ENCODE measurements around the gene PLA2G6. TPM values are rescaled to one million over a fixed set of nuclear protein-coding genes. Genes with fewer than 3 reads are reported as not detected.
A peak's percentile ranks its signal among the peaks of the same experiment; 100 is the strongest.

The PLA2G6 gene
- total and polyA plus RNA-seq, 2 experiments from 2014 or later, result 5.5 to 6.5 TPM

- H3K9ac ChIP-seq, result peak within 1 kb of the TSS; percentile 98
- peaks cover 44% of the 10 kb centered on the region for H3K79me2 ChIP-seq (ENCODE audit: insufficient read depth)
- H3K27me3 ChIP-seq (replicated peaks; ENCODE audit: insufficient read depth), result no peaks in the 10 kb centered on the region
- peak within 1 kb of the TSS; percentile 89 for H2AFZ ChIP-seq
- H3F3A ChIP-seq (ENCODE audit: insufficient read depth), result peaks cover 27% of the 10 kb centered on the region; the same call in 1 of the 2 replicates
- TF ChIP-seq EZH2phosphoT487 (IDR thresholded peaks at IDR 0.05; ENCODE audit: insufficient read depth, low read depth) (no peak), EZH2 (IDR thresholded peaks at IDR 0.05; ENCODE audit: insufficient read depth, poor library complexity, severe bottlenecking) (no peak)
- no peaks in the 10 kb centered on the region for H3K36me3 ChIP-seq (ENCODE audit: low read depth)
- 1% methylated on average over 60 to 68 of the region's 85 CpGs for WGBS, 2 experiments (ENCODE audit: low coverage in 1 of 2, low lambda C conversion rate in 2 of 2, missing lambda C conversion rate in 2 of 2)
- peak; percentile 98 for DNase-seq
- peak within 1 kb of the TSS; percentile 83 for H3K4me3 ChIP-seq
- peaks cover 26% of the 10 kb centered on the region for H3K4me1 ChIP-seq (ENCODE audit: insufficient read depth)
- H4K20me1 ChIP-seq (ENCODE audit: insufficient read depth), result no peaks in the 10 kb centered on the region
- in situ Hi-C loops (cut with MboI), result no loop called here
- H3K27ac ChIP-seq, result peak within 1 kb of the TSS; percentile 94
- no peaks in the 10 kb centered on the region for H3K9me3 ChIP-seq (ENCODE audit: low read depth)
- H3K4me2 ChIP-seq (ENCODE audit: unreplicated experiment), result peak within 1 kb of the TSS; percentile 94
- no peaks in the 10 kb centered on the region for H3K9me2 ChIP-seq (ENCODE audit: insufficient read depth)
These were observed 20.2 kb upstream of the PLA2G6 start, which contains the start of gene MAFF for GRCh38 chr22:38201711-38202436. TSS of gene MAFF (plus strand) at chr22:38201994. CDS start at chr22:38213854, 11,860 bp downstream.

GRCh38 chr22:38201371-38201710 is 19.7 kb upstream of the PLA2G6 start:
- peaks cover 26% of the 10 kb centered on the region for H3K4me1 ChIP-seq (ENCODE audit: insufficient read depth)
- H3K9me2 ChIP-seq (ENCODE audit: insufficient read depth), result no peaks in the 10 kb centered on the region
- peaks cover 38% of the 10 kb centered on the region for H3K79me2 ChIP-seq (ENCODE audit: insufficient read depth)
- no peak overlapping the region for H3K27ac ChIP-seq
- peak overlapping the region; percentile 57 for H3K9ac ChIP-seq
- no peaks in the 10 kb centered on the region for H4K20me1 ChIP-seq (ENCODE audit: insufficient read depth)
- H3K4me3 ChIP-seq, result peak overlapping the region; percentile 83
- H2AFZ ChIP-seq, result peak overlapping the region; percentile 89
- H3K36me3 ChIP-seq (ENCODE audit: low read depth), result no peaks in the 10 kb centered on the region
- H3F3A ChIP-seq (ENCODE audit: insufficient read depth), result peaks cover 27% of the 10 kb centered on the region; the same call in 1 of the 2 replicates
- no peak for DNase-seq
- 19 to 24% methylated on average over 8 of the region's 8 CpGs for WGBS, 2 experiments (ENCODE audit: low coverage in 1 of 2, low lambda C conversion rate in 2 of 2, missing lambda C conversion rate in 2 of 2)
- H3K4me2 ChIP-seq (ENCODE audit: unreplicated experiment), result peak overlapping the region; percentile 63
- TF ChIP-seq EZH2phosphoT487 (IDR thresholded peaks at IDR 0.05; ENCODE audit: insufficient read depth, low read depth) (no peak), EZH2 (IDR thresholded peaks at IDR 0.05; ENCODE audit: insufficient read depth, poor library complexity, severe bottlenecking) (no peak)
- in situ Hi-C loops (cut with MboI), result no loop called here
- H3K27me3 ChIP-seq (replicated peaks; ENCODE audit: insufficient read depth), result no peaks in the 10 kb centered on the region
- H3K9me3 ChIP-seq (ENCODE audit: low read depth), result no peaks in the 10 kb centered on the region

GRCh38 chr22:38199826-38200559 is 18.4 kb upstream of the PLA2G6 start:
- no peaks in the 10 kb centered on the region for H3K9me3 ChIP-seq (ENCODE audit: low read depth)
- no peaks in the 10 kb centered on the region for H3K9me2 ChIP-seq (ENCODE audit: insufficient read depth)
- H3K36me3 ChIP-seq (ENCODE audit: low read depth), result no peaks in the 10 kb centered on the region
- no peak for DNase-seq
- H4K20me1 ChIP-seq (ENCODE audit: insufficient read depth), result no peaks in the 10 kb centered on the region
- no peak for TF ChIP-seq EZH2 (IDR thresholded peaks at IDR 0.05; ENCODE audit: insufficient read depth, poor library complexity, severe bottlenecking)
- TF ChIP-seq EZH2phosphoT487 (IDR thresholded peaks at IDR 0.05; ENCODE audit: insufficient read depth, low read depth), result no peak
- H3K4me1 ChIP-seq (ENCODE audit: insufficient read depth), result peaks cover 17% of the 10 kb centered on the region
- no peak overlapping the region for H3K27ac ChIP-seq
- H2AFZ ChIP-seq, result no peak overlapping the region
- H3K4me2 ChIP-seq (ENCODE audit: unreplicated experiment), result no peak overlapping the region
- in situ Hi-C loops (cut with MboI), result no loop called here
- H3F3A ChIP-seq (ENCODE audit: insufficient read depth), result peaks cover 17% of the 10 kb centered on the region; the same call in 1 of the 2 replicates
- WGBS, 2 experiments (ENCODE audit: low coverage in 1 of 2, low lambda C conversion rate in 2 of 2, missing lambda C conversion rate in 2 of 2), result 81 to 90% methylated on average over 9 to 10 of the region's 10 CpGs
- peaks cover 25% of the 10 kb centered on the region for H3K79me2 ChIP-seq (ENCODE audit: insufficient read depth)
- H3K4me3 ChIP-seq, result no peak overlapping the region
- H3K27me3 ChIP-seq (replicated peaks; ENCODE audit: insufficient read depth), result no peaks in the 10 kb centered on the region
- H3K9ac ChIP-seq, result no peak overlapping the region

GRCh38 chr22:38196791-38197419 is 15.3 kb upstream of the PLA2G6 start:
- TF ChIP-seq EZH2 (IDR thresholded peaks at IDR 0.05; ENCODE audit: insufficient read depth, poor library complexity, severe bottlenecking), result no peak
- no peak for TF ChIP-seq EZH2phosphoT487 (IDR thresholded peaks at IDR 0.05; ENCODE audit: insufficient read depth, low read depth)
- Histone ChIP-seq H3K36me3 (ENCODE audit: low read depth) (no peaks in the 10 kb centered on the region), H3K27me3 (replicated peaks; ENCODE audit: insufficient read depth) (no peaks in the 10 kb centered on the region), H3K4me1 (ENCODE audit: insufficient read depth) (no peaks in the 10 kb centered on the region), H3K9me2 (ENCODE audit: insufficient read depth) (no peaks in the 10 kb centered on the region), H3K27ac (no peak overlapping the region), H3K9ac (no peak overlapping the region), H4K20me1 (ENCODE audit: insufficient read depth) (no peaks in the 10 kb centered on the region), H2AFZ (peak overlapping the region; percentile 91), H3K4me3 (peak overlapping the region; percentile 48; the same call in 1 of the 2 replicates), H3K4me2 (ENCODE audit: unreplicated experiment) (peak overlapping the region; percentile 60), H3K79me2 (ENCODE audit: insufficient read depth) (no peaks in the 10 kb centered on the region), H3F3A (ENCODE audit: insufficient read depth) (no peaks in the 10 kb centered on the region), H3K9me3 (ENCODE audit: low read depth) (no peaks in the 10 kb centered on the region)
- in situ Hi-C loops (cut with MboI), result no loop called here
- 43 to 49% methylated on average over 19 of the region's 19 CpGs for WGBS, 2 experiments (ENCODE audit: low coverage in 1 of 2, low lambda C conversion rate in 2 of 2, missing lambda C conversion rate in 2 of 2)
- DNase-seq, result peak; percentile 64

Data from GM23248 (cell line).